Cerebellar cortex (tissue), 1 donor: ENCODE results near the gene ZNF579.

Experiments used
- DNase-seq: peaks from one replicate; pipeline ENCODE4 v3.0.0-alpha.2; 2015; ENCODE audit warnings: low spot score

Gene ZNF579

GRCh38 chr19:55580628-55581144 lies at the start of gene ZNF579:
TSS of gene ZNF579 (minus strand) at chr19:55580848. CDS start at chr19:55579639, 1,209 bp downstream.
- DNase-seq: peak; percentile 94

- no peak for DNase-seq
Measured at GRCh38 chr19:55626350-55626749, 45.7 kb upstream of the ZNF579 start.

GRCh38 chr19:55625004-55625326 lies 44.3 kb upstream of the ZNF579 start:
- no peak for DNase-seq

- peak; percentile 93 for DNase-seq
Measured at GRCh38 chr19:55624109-55625003, 43.7 kb upstream of the ZNF579 start, which contains the start of gene ZNF784. TSS of gene ZNF784 (minus strand) at chr19:55624566. CDS start at chr19:55624561, 5 bp downstream.

GRCh38 chr19:55623561-55623960 lies 42.9 kb upstream of the ZNF579 start:
- no peak for DNase-seq

- DNase-seq: no peak
Measured at GRCh38 chr19:55623130-55623529, 42.5 kb upstream of the ZNF579 start.

- DNase-seq: no peak
Measured at GRCh38 chr19:55622242-55622969, 41.8 kb upstream of the ZNF579 start.

- DNase-seq: no peak
Measured at GRCh38 chr19:55621673-55622231, 41.1 kb upstream of the ZNF579 start.

- DNase-seq: no peak
Measured at GRCh38 chr19:55621205-55621672, 40.6 kb upstream of the ZNF579 start.

- no peak for DNase-seq
Measured at GRCh38 chr19:55620410-55621204, 40.0 kb upstream of the ZNF579 start.

- DNase-seq: no peak
Measured at GRCh38 chr19:55619286-55619685, 38.6 kb upstream of the ZNF579 start.

- no peak for DNase-seq
Measured at GRCh38 chr19:55618426-55618825, 37.8 kb upstream of the ZNF579 start.

- DNase-seq: no peak
Measured at GRCh38 chr19:55617426-55617825, 36.8 kb upstream of the ZNF579 start.

GRCh38 chr19:55616395-55616875 lies 35.8 kb upstream of the ZNF579 start:
- DNase-seq: no peak

- no peak for DNase-seq
Measured at GRCh38 chr19:55615543-55616394, 35.1 kb upstream of the ZNF579 start.

- DNase-seq: no peak
Measured at GRCh38 chr19:55614711-55615542, 34.3 kb upstream of the ZNF579 start.

- DNase-seq: no peak
Measured at GRCh38 chr19:55613930-55614710, 33.5 kb upstream of the ZNF579 start.

GRCh38 chr19:55613396-55613795 lies 32.7 kb upstream of the ZNF579 start:
- DNase-seq: no peak
